RWPE2 (cell line): ENCODE measurements around the gene PUS10.

ENCODE experiments used
- ATAC-seq: fragments of 200-7000 bp; cut with Tn5 transposase; 3 replicates; pipeline ENCODE4 v1.9.1; 2021; ENCODE audit warnings: low read depth
- DNase-seq: peaks from one replicate; pipeline ENCODE4 v3.0.0-alpha.2; 2020; ENCODE audit warnings: low spot score
- H3K27ac ChIP-seq: fragments of 450-650 bp; 2 replicates; pipeline ENCODE4 v1.5.1; 2017; ENCODE audit warnings: mild to moderate bottlenecking; ENCODE audit not compliant: poor library complexity, severe bottlenecking
- H3K27me3 ChIP-seq: fragments of 250-450 bp; sonication (Bioruptor Pico); 2 replicates; pipeline ENCODE4 v1.5.1; 2021; ENCODE audit warnings: mild to moderate bottlenecking, moderate library complexity; ENCODE audit not compliant: insufficient read depth, poor library complexity, severe bottlenecking
- H3K36me3 ChIP-seq: fragments of 250-450 bp; sonication (Bioruptor Pico); 2 replicates; pipeline ENCODE4 v1.5.1; 2020; ENCODE audit warnings: low read depth, mild to moderate bottlenecking, moderate library complexity
- H3K4me1 ChIP-seq: fragments of 250-450 bp; sonication (Bioruptor Pico); 2 replicates; pipeline ENCODE4 v1.5.1; 2021; ENCODE audit warnings: mild to moderate bottlenecking, moderate library complexity; ENCODE audit not compliant: insufficient read depth, poor library complexity, severe bottlenecking
- H3K4me3 ChIP-seq: fragments of 250-450 bp; sonication (Bioruptor Pico); 2 replicates; pipeline ENCODE4 v1.5.1; 2021; ENCODE audit warnings: mild to moderate bottlenecking, moderate library complexity; ENCODE audit not compliant: severe bottlenecking
- H3K9me3 ChIP-seq: fragments of 250-450 bp; sonication (Bioruptor Pico); 2 replicates; pipeline ENCODE4 v1.5.1; 2021; ENCODE audit warnings: mild to moderate bottlenecking, moderate library complexity; ENCODE audit not compliant: severe bottlenecking
- CTCF ChIP-seq: fragments of 450-650 bp; IDR thresholded peaks from one replicate; pipeline ENCODE4 v1.5.1; 2017; ENCODE audit warnings: mild to moderate bottlenecking, moderate library complexity; ENCODE audit not compliant: poor library complexity, severe bottlenecking

PUS10 gene

GRCh38 chr2:60958800-60959199 lies 59.3 kb downstream of the PUS10 start:
- Histone ChIP-seq H3K4me1 (peaks cover 46% of the 10 kb centered on the region), H3K27me3 (no peaks in the 10 kb centered on the region), H3K36me3 (no peaks in the 10 kb centered on the region), H3K9me3 (no peaks in the 10 kb centered on the region), H3K4me3 (no peak overlapping the region), H3K27ac (peak overlapping the region; percentile 94)
- DNase-seq: no peak
- ATAC-seq: peak; percentile 86
- TF ChIP-seq CTCF: no peak

- H3K9me3 ChIP-seq: no peaks in the 10 kb centered on the region
- peaks cover 46% of the 10 kb centered on the region for H3K4me1 ChIP-seq
- H3K27me3 ChIP-seq: no peaks in the 10 kb centered on the region
- no peak overlapping the region for H3K4me3 ChIP-seq
- H3K36me3 ChIP-seq: no peaks in the 10 kb centered on the region
- ATAC-seq (no peak), DNase-seq (no peak)
- TF ChIP-seq CTCF: no peak
- peak overlapping the region; percentile 94 for H3K27ac ChIP-seq
These were observed 59.7 kb downstream of the PUS10 start for GRCh38 chr2:60958361-60958760.

GRCh38 chr2:60957643-60958042 lies 60.4 kb downstream of the PUS10 start:
- H3K27ac ChIP-seq: peak overlapping the region; percentile 94
- H3K4me1 ChIP-seq: peaks cover 46% of the 10 kb centered on the region
- ATAC-seq (peak; percentile 4; the same call in 1 of the 3 replicates), DNase-seq (peak; percentile 80)
- H3K4me3 ChIP-seq: no peak overlapping the region
- H3K36me3 ChIP-seq: no peaks in the 10 kb centered on the region
- H3K27me3 ChIP-seq: no peaks in the 10 kb centered on the region
- TF ChIP-seq CTCF: no peak
- H3K9me3 ChIP-seq: no peaks in the 10 kb centered on the region

GRCh38 chr2:60957224-60957623 lies 60.8 kb downstream of the PUS10 start:
- no peaks in the 10 kb centered on the region for H3K27me3 ChIP-seq
- no peak for TF ChIP-seq CTCF
- no peak overlapping the region for H3K4me3 ChIP-seq
- no peak for DNase-seq
- no peaks in the 10 kb centered on the region for H3K9me3 ChIP-seq
- H3K27ac ChIP-seq: peak overlapping the region; percentile 94
- H3K36me3 ChIP-seq: no peaks in the 10 kb centered on the region
- ATAC-seq: no peak
- peaks cover 45% of the 10 kb centered on the region for H3K4me1 ChIP-seq

GRCh38 chr2:60954139-60954538 lies 63.9 kb downstream of the PUS10 start:
- no peak for DNase-seq
- no peak for TF ChIP-seq CTCF
- Histone ChIP-seq H3K27ac (no peak overlapping the region), H3K4me1 (peaks cover 24% of the 10 kb centered on the region), H3K4me3 (no peak overlapping the region), H3K36me3 (no peaks in the 10 kb centered on the region), H3K27me3 (no peaks in the 10 kb centered on the region), H3K9me3 (no peaks in the 10 kb centered on the region)
- ATAC-seq: no peak
